ENCODE results near the gene HNRNPD. TPM values are rescaled to one million over a fixed set of nuclear protein-coding genes. Genes with fewer than 3 reads are reported as not detected.

Gene HNRNPD
- total and polyA plus RNA-seq, 2 donors (not counting 3 experiments of a cell fraction or from before 2014, with no cell fraction given) = 91.3 to 363 TPM

DNA sequence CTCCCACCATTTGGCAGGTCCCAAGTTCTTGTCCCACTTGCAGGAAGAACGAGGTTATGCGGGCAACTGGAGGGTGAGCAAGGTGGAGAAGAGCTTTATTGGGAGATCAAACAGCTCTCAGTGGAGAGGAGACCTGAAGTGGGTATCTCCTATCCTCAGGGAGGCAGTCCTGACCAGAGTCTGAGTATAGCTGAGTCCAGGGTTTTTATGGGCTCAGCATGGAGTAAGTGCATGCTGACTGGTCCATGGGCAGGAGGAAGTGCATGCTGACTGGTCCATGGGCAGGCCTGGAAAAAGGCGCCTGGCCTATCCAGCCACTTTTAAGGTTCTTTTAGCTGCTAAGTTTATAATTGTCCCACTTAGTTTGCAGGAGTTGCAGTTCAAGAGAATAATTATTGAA lies 7.4 kb upstream of the HNRNPD start:
- H3K4me1 ChIP-seq (ENCODE audit: control insufficient read depth, extremely low read depth, insufficient read depth, low read length) = peaks cover under 1% of the 10 kb centered on the region
- ChIA-PET CTCF (interaction anchor here (0.6 to 1.6 kb wide), 4 partner anchors 11 to 358 kb away, joined by 3 to 5 read pairs (median 4); no protein-coding TSS in a partner anchor), POLR2A (interaction anchor here (0.6 kb wide), 2 partner anchors 599 to 835 kb away, joined by 3 read pairs; no protein-coding TSS in a partner anchor)
- no peak for FAIRE-seq
- no peaks in the 10 kb centered on the region for H3K9me3 ChIP-seq (replicated peaks; ENCODE audit: control insufficient read depth, insufficient read depth, low read length)
- H4K20me1 ChIP-seq (replicated peaks; ENCODE audit: control insufficient read depth, extremely low read depth, insufficient read depth, low read length) = no peaks in the 10 kb centered on the region
- BruUV-seq (replicated peaks) = no TSS peak
- no peak for DNase-seq (ENCODE audit: low read depth, low spot score)
- no peaks in the 10 kb centered on the region for H3K9me1 ChIP-seq (replicated peaks; ENCODE audit: control insufficient read depth, extremely low read depth, insufficient read depth, low read length)
- dilution Hi-C loops (cut with MboI; ENCODE audit: extremely low pct_ligation_motif_present, low sequenced_read_pairs) = no loop called here
- TF ChIP-seq GATA2 (IDR thresholded peaks at IDR 0.05; ENCODE audit: insufficient read depth, insufficient read length, low read depth, low read length) (no peak), POLR2A (IDR thresholded peaks at IDR 0.05; ENCODE audit: low read depth, low read length) (no peak), JUN (IDR thresholded peaks at IDR 0.05; ENCODE audit: borderline replicate concordance, insufficient read depth, insufficient read length, low read depth) (no peak), FOS (IDR thresholded peaks at IDR 0.05; ENCODE audit: borderline replicate concordance, insufficient read depth, low read length) (no peak), MYC (IDR thresholded peaks at IDR 0.05; ENCODE audit: low read depth, low read length) (no peak), EZH2 (IDR thresholded peaks at IDR 0.05; ENCODE audit: borderline replicate concordance, low read depth, low read length, severe bottlenecking) (no peak), POLR2AphosphoS5 (IDR thresholded peaks at IDR 0.05; ENCODE audit: insufficient read depth, low read depth, low read length) (no peak)
- TF ChIP-seq, protein P1, sequence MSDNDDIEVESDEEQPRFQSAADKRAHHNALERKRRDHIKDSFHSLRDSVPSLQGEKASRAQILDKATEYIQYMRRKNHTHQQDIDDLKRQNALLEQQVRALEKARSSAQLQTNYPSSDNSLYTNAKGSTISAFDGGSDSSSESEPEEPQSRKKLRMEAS (IDR thresholded peaks at IDR 0.05; ENCODE audit: insufficient read depth, insufficient read length) = no peak
- TF ChIP-seq, protein P2, sequence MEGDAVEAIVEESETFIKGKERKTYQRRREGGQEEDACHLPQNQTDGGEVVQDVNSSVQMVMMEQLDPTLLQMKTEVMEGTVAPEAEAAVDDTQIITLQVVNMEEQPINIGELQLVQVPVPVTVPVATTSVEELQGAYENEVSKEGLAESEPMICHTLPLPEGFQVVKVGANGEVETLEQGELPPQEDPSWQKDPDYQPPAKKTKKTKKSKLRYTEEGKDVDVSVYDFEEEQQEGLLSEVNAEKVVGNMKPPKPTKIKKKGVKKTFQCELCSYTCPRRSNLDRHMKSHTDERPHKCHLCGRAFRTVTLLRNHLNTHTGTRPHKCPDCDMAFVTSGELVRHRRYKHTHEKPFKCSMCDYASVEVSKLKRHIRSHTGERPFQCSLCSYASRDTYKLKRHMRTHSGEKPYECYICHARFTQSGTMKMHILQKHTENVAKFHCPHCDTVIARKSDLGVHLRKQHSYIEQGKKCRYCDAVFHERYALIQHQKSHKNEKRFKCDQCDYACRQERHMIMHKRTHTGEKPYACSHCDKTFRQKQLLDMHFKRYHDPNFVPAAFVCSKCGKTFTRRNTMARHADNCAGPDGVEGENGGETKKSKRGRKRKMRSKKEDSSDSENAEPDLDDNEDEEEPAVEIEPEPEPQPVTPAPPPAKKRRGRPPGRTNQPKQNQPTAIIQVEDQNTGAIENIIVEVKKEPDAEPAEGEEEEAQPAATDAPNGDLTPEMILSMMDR (IDR thresholded peaks at IDR 0.05; ENCODE audit: extremely low read depth in 1 of 2, insufficient read depth in 1 of 2, low read depth in 1 of 2, low read length in 2 of 2) = no peak
- H3K79me2 ChIP-seq (ENCODE audit: control insufficient read depth, insufficient read depth, low read length) = peaks cover 6% of the 10 kb centered on the region
- H3K9ac ChIP-seq (replicated peaks; ENCODE audit: extremely low read depth, insufficient read depth, low read length) = no peak overlapping the region
- intact Hi-C loops (cut with micrococcal nuclease) = no loop called here
- H3K27me3 ChIP-seq (ENCODE audit: control insufficient read depth in 2 of 2, insufficient read depth in 2 of 2, low read length in 2 of 2) = no peaks in the 10 kb centered on the region
- H2AFZ ChIP-seq (ENCODE audit: low read depth, low read length) = no peak overlapping the region
- no peak overlapping the region for H3K4me2 ChIP-seq (ENCODE audit: insufficient read depth, low read length)
- H3K27ac ChIP-seq (ENCODE audit: insufficient read depth, low read depth, low read length) = no peak overlapping the region
- H3K36me3 ChIP-seq (ENCODE audit: control insufficient read depth in 2 of 2, extremely low read depth in 1 of 2, insufficient read depth in 2 of 2, low read length in 2 of 2) = no peaks in the 10 kb centered on the region
- H3K4me3 ChIP-seq (replicated peaks in 1 of 3; ENCODE audit: insufficient read depth in 1 of 3, low read depth in 1 of 3, low read length in 3 of 3) = no peak overlapping the region

Data from endothelial cell of umbilical vein (primary cell).